GM10847 (cell line): ENCODE measurements around the gene BCO1.

Experiments used
- POLR2A ChIP-seq: IDR thresholded peaks from 2 replicates; pipeline ENCODE4 v1.6.1; 2011; ENCODE audit not compliant: insufficient read length; ENCODE audit errors: extremely low read depth

Gene BCO1

GRCh38 chr16:81238296-81239011, at the start of gene BCO1:
BCO1 (plus strand) TSS chr16:81238689; CDS start chr16:81238909, 220 bp downstream.
- TF ChIP-seq POLR2A: no peak

- no peak for TF ChIP-seq POLR2A
Observed at GRCh38 chr16:81189100-81189664, 49.3 kb upstream of the BCO1 start.

GRCh38 chr16:81190667-81191066, 47.8 kb upstream of the BCO1 start:
- no peak for TF ChIP-seq POLR2A

GRCh38 chr16:81195885-81196534, 42.5 kb upstream of the BCO1 start:
- no peak for TF ChIP-seq POLR2A

- no peak for TF ChIP-seq POLR2A
Observed at GRCh38 chr16:81198635-81199034, 39.9 kb upstream of the BCO1 start.

GRCh38 chr16:81201267-81201666, 37.2 kb upstream of the BCO1 start:
- TF ChIP-seq POLR2A: no peak

GRCh38 chr16:81204798-81205680, 33.5 kb upstream of the BCO1 start:
- no peak for TF ChIP-seq POLR2A

GRCh38 chr16:81207076-81207475, 31.4 kb upstream of the BCO1 start:
- TF ChIP-seq POLR2A: no peak

GRCh38 chr16:81210807-81211206, 27.7 kb upstream of the BCO1 start:
- no peak for TF ChIP-seq POLR2A

- TF ChIP-seq POLR2A: no peak
Observed at GRCh38 chr16:81212830-81213465, 25.5 kb upstream of the BCO1 start.

GRCh38 chr16:81214745-81215166, 23.7 kb upstream of the BCO1 start:
- no peak for TF ChIP-seq POLR2A

- no peak for TF ChIP-seq POLR2A
Observed at GRCh38 chr16:81216114-81216513, 22.4 kb upstream of the BCO1 start.

GRCh38 chr16:81216706-81217105, 21.8 kb upstream of the BCO1 start:
- no peak for TF ChIP-seq POLR2A

- no peak for TF ChIP-seq POLR2A
Observed at GRCh38 chr16:81219151-81219550, 19.3 kb upstream of the BCO1 start.

GRCh38 chr16:81220349-81220748, 18.1 kb upstream of the BCO1 start:
- TF ChIP-seq POLR2A: no peak

GRCh38 chr16:81221731-81222130, 16.8 kb upstream of the BCO1 start:
- no peak for TF ChIP-seq POLR2A

GRCh38 chr16:81224824-81225223, 13.7 kb upstream of the BCO1 start:
- no peak for TF ChIP-seq POLR2A
